Measurements from ENCODE around the gene GSPT1. TPM values are rescaled to one million over a fixed set of nuclear protein-coding genes. Genes with fewer than 3 reads are reported as not detected.
"Not testable (repeated sequence)": the region's sequence is repeated elsewhere in the genome, so short reads cannot be mapped to it uniquely, and the experiment has no call there.

The GSPT1 gene
- total RNA-seq, 1 donor: 20.5 TPM

DNA sequence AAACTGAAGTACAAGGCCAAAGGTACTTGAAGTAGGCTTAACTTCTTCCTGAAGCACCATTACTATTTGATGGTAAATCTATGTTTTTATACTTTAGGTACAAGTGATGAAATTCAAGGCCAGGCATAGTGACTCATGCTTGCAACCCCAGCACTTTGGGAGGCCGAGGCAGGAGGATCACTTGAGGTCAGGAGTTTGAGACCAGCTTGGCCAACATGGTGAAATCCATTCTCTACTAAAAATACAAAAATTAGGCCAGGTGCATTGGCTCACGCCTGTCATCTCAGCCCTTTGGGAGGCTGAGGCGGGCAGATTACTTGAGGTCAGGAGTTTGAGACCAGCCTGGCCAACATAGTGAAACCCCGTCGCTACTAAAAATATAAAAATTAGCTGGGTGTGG is 92.1 kb downstream of the GSPT1 start:
- DNase-seq (ENCODE audit: low read depth in 2 of 3, low spot score in 2 of 3): not testable (repeated sequence)

DNA sequence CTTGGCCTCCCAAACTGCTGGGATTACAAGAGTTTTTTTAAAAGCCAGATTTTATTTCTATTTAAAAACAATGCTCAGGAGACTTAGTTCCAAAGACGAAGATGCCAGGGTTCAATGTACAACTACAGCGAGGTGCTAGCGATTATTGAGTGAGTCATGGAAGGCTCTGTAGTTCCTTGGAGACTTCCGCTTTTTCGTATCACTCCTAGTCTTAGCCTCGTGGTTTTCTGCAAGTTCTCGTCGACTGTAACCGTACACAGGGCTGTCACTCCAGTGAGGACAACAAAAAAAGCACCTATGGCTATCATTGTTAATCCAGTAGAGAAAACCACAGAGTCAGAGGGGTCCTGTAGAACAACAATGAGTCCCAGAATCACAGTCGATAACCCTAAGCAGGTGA is 96.0 kb downstream of the GSPT1 start:
- DNase-seq (ENCODE audit: low read depth in 2 of 3, low spot score in 2 of 3): peak in 2 of 3 donors; percentile 18 to 68

DNA sequence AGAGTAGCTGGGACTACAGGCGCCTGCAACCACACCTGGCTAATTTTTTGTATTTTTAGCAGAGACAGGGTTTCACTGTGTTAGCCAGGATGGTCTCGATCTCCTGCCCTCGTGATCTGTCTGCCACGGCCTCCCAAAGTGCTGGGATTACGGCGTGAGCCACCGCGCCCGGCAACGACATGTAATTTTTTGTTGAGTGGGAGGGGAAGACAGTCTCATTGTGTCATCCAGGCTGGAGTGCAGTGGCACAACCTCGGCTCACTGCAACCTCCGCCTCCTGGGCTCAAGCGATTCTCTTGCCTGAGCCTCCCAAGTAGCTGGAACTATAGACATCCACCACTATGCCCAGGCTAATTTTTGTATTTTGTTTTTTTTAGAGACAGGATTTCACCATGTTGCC is 96.8 kb downstream of the GSPT1 start:
- DNase-seq (ENCODE audit: low read depth in 2 of 3, low spot score in 2 of 3): not testable (repeated sequence)

Small RNAs within 50 kb of the gene (small RNA-seq; reads per million reads assigned to genes)
- gene AC007216.5 (not detected), gene COX6CP1 (1.1 reads per million, percentile 37 among the genes with 10 or more reads in this experiment)

Other genes with a start within 250 kb of the GSPT1 start
- 15.3 TPM for gene SNN, start 247.5 kb downstream of the GSPT1 start, total RNA-seq
- 35.0 TPM for gene TXNDC11, start 173.1 kb downstream of the GSPT1 start, total RNA-seq
- 24.5 TPM for gene ZC3H7A, start 118.7 kb downstream of the GSPT1 start, total RNA-seq
- 49.8 TPM for gene RSL1D1, start 64.4 kb downstream of the GSPT1 start, total RNA-seq
- gene NPIPB2, start 26.1 kb upstream of the GSPT1 start, total RNA-seq: 8.6 TPM
- 0.27 TPM for gene TNFRSF17, start 49.3 kb upstream of the GSPT1 start, total RNA-seq
- gene SNX29, start 60.8 kb upstream of the GSPT1 start, total RNA-seq: 20.5 TPM

Data from hematopoietic multipotent progenitor cell (in vitro differentiated cells).